HCT116 (cell line): ENCODE results near the gene DCTN4. TPM values are rescaled to one million over a fixed set of nuclear protein-coding genes. Genes with fewer than 3 reads are reported as not detected.

Source experiments
- ATAC-seq: fragments of 200-7000 bp; cut with Tn5 transposase; 2 replicates; pipeline ENCODE4 v1.9.1; 2020; ENCODE audit warnings: mild to moderate bottlenecking, moderate library complexity
- BruUV-seq: library from RNA; stranded (reverse); fragments of 400-500 nt; replicated peaks from 2 replicates; lab custom pipeline; 2021; lab: Mats Ljungman, UMichigan
- CTCF ChIA-PET: fragments of 300-600 bp; sonication (Branson Sonifier 250); formaldehyde crosslinking; loops from one replicate; lab custom pipeline; 2021; ENCODE audit warnings: antibody characterized with exemption; lab: Charles Lee
- POLR2A ChIA-PET: fragments of 300-600, 350-600 bp; sonication (Branson Sonifier 250); formaldehyde crosslinking; loops from one replicate; lab custom pipeline; 2021; ENCODE audit warnings: antibody characterized with exemption; lab: Charles Lee
- RAD21 ChIA-PET, 2 experiments: fragments of 300-600 bp; sonication (Branson Sonifier 250); formaldehyde crosslinking; loops; one replicate each; lab custom pipeline; 2023; ENCODE audit warnings: low total read pairs in 2 of 2; ENCODE audit not compliant: uncharacterized antibody in 2 of 2, unreplicated experiment in 2 of 2, low non-redundant PET in 1 of 2; lab: Charles Lee
- DNase-seq: peaks from one replicate; pipeline ENCODE4 v3.0.0-alpha.2; 2010; ENCODE audit warnings: low read depth, low spot score
- H2AFZ ChIP-seq: fragments of 200-600 bp; shearing (Covaris generic), sonication (generic); 2 replicates; pipeline ENCODE4 v1.6.1; 2017; ENCODE audit warnings: low read depth, mixed run types, mixed read lengths, antibody characterized with exemption, low read length; ENCODE audit not compliant: poor library complexity, severe bottlenecking
- H3K27ac ChIP-seq: 2 replicates; pipeline ENCODE4 v1.5.1; 2012; ENCODE audit warnings: low read depth, low read length
- H3K27me3 ChIP-seq: fragments of 200-600 bp; sonication (generic); 2 replicates; pipeline ENCODE4 v1.6.1; 2016; ENCODE audit warnings: mixed run types, low read length, mixed read lengths; ENCODE audit not compliant: insufficient read depth
- H3K36me3 ChIP-seq, 2 experiments: fragments of 200-500 bp in 1 of 2; fragments of 200-600 bp in 1 of 2; sonication (Bioruptor generic) in 1 of 2; sonication (generic) in 1 of 2; 2 replicates each; pipeline versions ENCODE4 v1.5.1 to v1.6.1; 2014 to 2016; ENCODE audit warnings: low read length in 2 of 2, inconsistent platforms in 1 of 2, mixed read lengths in 1 of 2, mixed run types in 1 of 2; ENCODE audit not compliant: insufficient read depth in 2 of 2, control insufficient read depth in 1 of 2
- H3K4me1 ChIP-seq, 2 experiments: fragments of 200-600 bp in 1 of 2; sonication (generic) in 1 of 2; 2 replicates each; pipeline versions ENCODE4 v1.5.1 to v1.6.1; 2012 to 2017; ENCODE audit warnings: low read length in 2 of 2, inconsistent platforms in 1 of 2, mild to moderate bottlenecking in 1 of 2, mixed read lengths in 1 of 2, mixed run types in 1 of 2, moderate library complexity in 1 of 2; ENCODE audit not compliant: insufficient read depth in 2 of 2, control insufficient read depth in 1 of 2
- H3K4me2 ChIP-seq: fragments of 200-600 bp; sonication (generic); 2 replicates; pipeline ENCODE4 v1.6.1; 2017; ENCODE audit warnings: mixed run types, low read length, mixed read lengths
- H3K4me3 ChIP-seq, 2 experiments: fragments of 200-600 bp in 1 of 2; sonication (generic) in 1 of 2; replicated peaks in 1 of 2; 2 replicates each; pipeline ENCODE4 v1.5.1; 2011 to 2016; ENCODE audit warnings: low read length in 2 of 2, control low read depth in 1 of 2, low read depth in 1 of 2, mild to moderate bottlenecking in 1 of 2, mixed read lengths in 1 of 2, mixed run types in 1 of 2
- H3K79me2 ChIP-seq: fragments of 200-600 bp; sonication (generic); 2 replicates; pipeline ENCODE4 v1.6.1; 2017; ENCODE audit warnings: mild to moderate bottlenecking, mixed run types, low read length, moderate library complexity, mixed read lengths; ENCODE audit not compliant: insufficient read depth
- H3K9ac ChIP-seq: fragments of 200-600 bp; sonication (generic); 2 replicates; pipeline ENCODE4 v1.6.1; 2016; ENCODE audit warnings: low read length, mixed read lengths
- H3K9me2 ChIP-seq: fragments of 200-600 bp; sonication (generic), shearing (Covaris generic); 2 replicates; pipeline ENCODE4 v1.6.1; 2017; ENCODE audit warnings: mixed run types, mild to moderate bottlenecking, moderate library complexity; ENCODE audit not compliant: insufficient read depth
- H3K9me3 ChIP-seq, 2 experiments: fragments of 200-500 bp in 1 of 2; fragments of 200-600 bp in 1 of 2; sonication (Bioruptor generic) in 1 of 2; sonication (generic) in 1 of 2; 2 replicates each; pipeline ENCODE4 v1.6.1; 2014 to 2017; ENCODE audit warnings: low read length in 2 of 2, mixed read lengths in 2 of 2, inconsistent platforms in 1 of 2, low read depth in 1 of 2, mild to moderate bottlenecking in 1 of 2, mixed run types in 1 of 2, moderate library complexity in 1 of 2; ENCODE audit not compliant: control insufficient read depth in 1 of 2, insufficient read depth in 1 of 2
- H4K20me1 ChIP-seq: fragments of 200-600 bp; sonication (generic), shearing (Covaris generic); 2 replicates; pipeline ENCODE4 v1.6.1; 2017; ENCODE audit warnings: mixed run types, mild to moderate bottlenecking, moderate library complexity; ENCODE audit not compliant: insufficient read depth
- ATF3 ChIP-seq: IDR thresholded peaks from 2 replicates; pipeline ENCODE4 v1.6.1; 2012
- CBX3 ChIP-seq: IDR thresholded peaks from 2 replicates; pipeline ENCODE4 v1.6.1; 2012; ENCODE audit warnings: low read depth
- EGR1 ChIP-seq: IDR thresholded peaks from 2 replicates; pipeline ENCODE4 v1.6.1; 2012; ENCODE audit warnings: low read depth
- EZH2 ChIP-seq: fragments of 200-600 bp; sonication (generic); IDR thresholded peaks from 2 replicates; pipeline ENCODE4 v1.6.1; 2017; ENCODE audit warnings: antibody characterized with exemption, mixed run types
- JUND ChIP-seq: IDR thresholded peaks from 2 replicates; pipeline ENCODE4 v1.6.1; 2012
- POLR2A ChIP-seq: IDR thresholded peaks from 2 replicates; pipeline ENCODE4 v1.7.0; 2011; ENCODE audit warnings: borderline replicate concordance; ENCODE audit not compliant: insufficient read depth, insufficient read length; ENCODE audit errors: extremely low read depth
- POLR2AphosphoS5 ChIP-seq: IDR thresholded peaks from 2 replicates; pipeline ENCODE4 v1.6.1; 2011; ENCODE audit warnings: mild to moderate bottlenecking, low read depth, low read length, moderate library complexity
- SRF ChIP-seq: IDR thresholded peaks from 2 replicates; pipeline ENCODE4 v1.6.1; 2012; ENCODE audit warnings: low read depth
- TCF7L2 ChIP-seq: IDR thresholded peaks from 2 replicates; pipeline ENCODE4 v1.7.0; 2011; ENCODE audit warnings: borderline replicate concordance, inconsistent platforms; ENCODE audit not compliant: insufficient read depth, insufficient read length; ENCODE audit errors: extremely low read depth
- YY1 ChIP-seq: IDR thresholded peaks from 2 replicates; pipeline ENCODE4 v1.6.1; 2011; ENCODE audit warnings: low read length, low read depth, moderate library complexity, mild to moderate bottlenecking; ENCODE audit not compliant: insufficient replicate concordance; ENCODE audit errors: extremely low read depth
- ZBTB33 ChIP-seq: IDR thresholded peaks from 2 replicates; pipeline ENCODE4 v1.6.1; 2011; ENCODE audit warnings: mild to moderate bottlenecking, low read length, moderate library complexity; ENCODE audit not compliant: insufficient replicate concordance; ENCODE audit errors: extremely low read depth
- ZNF274 ChIP-seq: fragments of 200-500 bp; sonication (Bioruptor generic); IDR thresholded peaks from 2 replicates; pipeline ENCODE4 v1.6.1; 2014; ENCODE audit warnings: mild to moderate bottlenecking, low read depth, low read length, inconsistent platforms
- intact Hi-C: fragments of 100-400 bp; cut with micrococcal nuclease; formaldehyde crosslinking; loops from 2 replicates; pipeline ENCODE4 v1.10.0; 2022
- total RNA-seq: library from RNA; stranded (reverse); gene quantifications from one replicate; pipeline ENCODE4 v1.2.1, GENCODE V29; 2021; ENCODE audit not compliant: unreplicated experiment
- TF ChIP-seq, protein P1 (sequence below): IDR thresholded peaks from 2 replicates; pipeline ENCODE4 v1.6.1; 2012
- TF ChIP-seq, protein P2 (sequence below): IDR thresholded peaks from 2 replicates; pipeline ENCODE4 v1.6.1; 2012; ENCODE audit warnings: low read depth

The DCTN4 gene
- total RNA-seq, 1 experiment from 2014 or later: 78.8 TPM

GRCh38 chr5:150674341-150674821 is 84.4 kb downstream of the DCTN4 start:
- Histone ChIP-seq H3K9me2 (no peaks in the 10 kb centered on the region), H3K4me1 (peaks cover 0 to 12% of the 10 kb centered on the region in 2 experiments; a peak in 1 of 4 replicates), H3K27me3 (no peaks in the 10 kb centered on the region), H3K27ac (no peak overlapping the region), H3K9me3 (no peaks in the 10 kb centered on the region), H2AFZ (no peak overlapping the region), H4K20me1 (no peaks in the 10 kb centered on the region), H3K4me3 (no peak overlapping the region), H3K9ac (no peak overlapping the region), H3K4me2 (no peak overlapping the region), H3K36me3 (no peaks in the 10 kb centered on the region), H3K79me2 (no peaks in the 10 kb centered on the region)
- ChIA-PET POLR2A (no interaction called here), CTCF (no interaction called here), RAD21 (no interaction called here)
- TF ChIP-seq EGR1: no peak
- TF ChIP-seq ATF3: no peak
- TF ChIP-seq YY1: no peak
- no peak for TF ChIP-seq JUND
- no peak for TF ChIP-seq SRF
- TF ChIP-seq EZH2: no peak
- TF ChIP-seq ZBTB33: no peak
- no peak for TF ChIP-seq TCF7L2
- TF ChIP-seq, protein P1, sequence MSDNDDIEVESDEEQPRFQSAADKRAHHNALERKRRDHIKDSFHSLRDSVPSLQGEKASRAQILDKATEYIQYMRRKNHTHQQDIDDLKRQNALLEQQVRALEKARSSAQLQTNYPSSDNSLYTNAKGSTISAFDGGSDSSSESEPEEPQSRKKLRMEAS: no peak
- TF ChIP-seq ZNF274: no peak
- TF ChIP-seq POLR2A: no peak
- no peak for TF ChIP-seq CBX3
- no peak for TF ChIP-seq POLR2AphosphoS5
- TF ChIP-seq, protein P2, sequence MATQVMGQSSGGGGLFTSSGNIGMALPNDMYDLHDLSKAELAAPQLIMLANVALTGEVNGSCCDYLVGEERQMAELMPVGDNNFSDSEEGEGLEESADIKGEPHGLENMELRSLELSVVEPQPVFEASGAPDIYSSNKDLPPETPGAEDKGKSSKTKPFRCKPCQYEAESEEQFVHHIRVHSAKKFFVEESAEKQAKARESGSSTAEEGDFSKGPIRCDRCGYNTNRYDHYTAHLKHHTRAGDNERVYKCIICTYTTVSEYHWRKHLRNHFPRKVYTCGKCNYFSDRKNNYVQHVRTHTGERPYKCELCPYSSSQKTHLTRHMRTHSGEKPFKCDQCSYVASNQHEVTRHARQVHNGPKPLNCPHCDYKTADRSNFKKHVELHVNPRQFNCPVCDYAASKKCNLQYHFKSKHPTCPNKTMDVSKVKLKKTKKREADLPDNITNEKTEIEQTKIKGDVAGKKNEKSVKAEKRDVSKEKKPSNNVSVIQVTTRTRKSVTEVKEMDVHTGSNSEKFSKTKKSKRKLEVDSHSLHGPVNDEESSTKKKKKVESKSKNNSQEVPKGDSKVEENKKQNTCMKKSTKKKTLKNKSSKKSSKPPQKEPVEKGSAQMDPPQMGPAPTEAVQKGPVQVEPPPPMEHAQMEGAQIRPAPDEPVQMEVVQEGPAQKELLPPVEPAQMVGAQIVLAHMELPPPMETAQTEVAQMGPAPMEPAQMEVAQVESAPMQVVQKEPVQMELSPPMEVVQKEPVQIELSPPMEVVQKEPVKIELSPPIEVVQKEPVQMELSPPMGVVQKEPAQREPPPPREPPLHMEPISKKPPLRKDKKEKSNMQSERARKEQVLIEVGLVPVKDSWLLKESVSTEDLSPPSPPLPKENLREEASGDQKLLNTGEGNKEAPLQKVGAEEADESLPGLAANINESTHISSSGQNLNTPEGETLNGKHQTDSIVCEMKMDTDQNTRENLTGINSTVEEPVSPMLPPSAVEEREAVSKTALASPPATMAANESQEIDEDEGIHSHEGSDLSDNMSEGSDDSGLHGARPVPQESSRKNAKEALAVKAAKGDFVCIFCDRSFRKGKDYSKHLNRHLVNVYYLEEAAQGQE: no peak
- ATAC-seq (no peak), DNase-seq (no peak)
- no TSS peak for BruUV-seq
- intact Hi-C loops: no loop called here
